GM19438 (cell line): ENCODE measurements around the gene GGT6.

Experiments used
- ATAC-seq: cut with Tn5 transposase; IDR thresholded peaks from one replicate; pipeline ENCODE4 v1.9.1; 2021; ENCODE audit warnings: low read depth; ENCODE audit not compliant: unreplicated experiment

GGT6 gene

GRCh38 chr17:4554997-4555799 is 5.2 kb downstream of the GGT6 start, which contains the start of gene MYBBP1A:
Gene MYBBP1A (minus strand): TSS chr17:4555384. CDS start chr17:4555324, 60 bp downstream.
- ATAC-seq, result peak; percentile 74

GRCh38 chr17:4554441-4554996 is 5.9 kb downstream of the GGT6 start:
- ATAC-seq, result no peak

GRCh38 chr17:4553669-4554068 is 6.7 kb downstream of the GGT6 start:
- no peak for ATAC-seq

GRCh38 chr17:4551796-4552525 is 8.4 kb downstream of the GGT6 start:
- ATAC-seq, result no peak

GRCh38 chr17:4551141-4551540 is 9.2 kb downstream of the GGT6 start:
- ATAC-seq, result no peak

GRCh38 chr17:4550534-4551039 is 9.8 kb downstream of the GGT6 start:
- ATAC-seq, result no peak

- no peak for ATAC-seq
Observed at GRCh38 chr17:4549781-4550533, 10.4 kb downstream of the GGT6 start.

GRCh38 chr17:4548721-4549531 is 11.5 kb downstream of the GGT6 start:
- no peak for ATAC-seq

- no peak for ATAC-seq
Observed at GRCh38 chr17:4548061-4548461, 12.3 kb downstream of the GGT6 start.

GRCh38 chr17:4547118-4547906 is 13.1 kb downstream of the GGT6 start:
- no peak for ATAC-seq

- no peak for ATAC-seq
Observed at GRCh38 chr17:4545217-4545951, 15.0 kb downstream of the GGT6 start.

- ATAC-seq, result no peak
Observed at GRCh38 chr17:4544951-4545216, 15.5 kb downstream of the GGT6 start.

GRCh38 chr17:4544135-4544950 is 16.0 kb downstream of the GGT6 start:
- ATAC-seq, result no peak

GRCh38 chr17:4543557-4544026 is 16.8 kb downstream of the GGT6 start:
- no peak for ATAC-seq

- ATAC-seq, result no peak
Observed at GRCh38 chr17:4542726-4543191, 17.6 kb downstream of the GGT6 start.

GRCh38 chr17:4542003-4542725 is 18.2 kb downstream of the GGT6 start:
- no peak for ATAC-seq
